ENCODE results near the gene CACNA1E.
A peak's percentile ranks its signal among the peaks of the same experiment; 100 is the strongest.
"Not testable (repeated sequence)": the region's sequence is repeated elsewhere in the genome, so short reads cannot be mapped to it uniquely, and the experiment has no call there.

Gene CACNA1E

GRCh38 chr1:181525104-181525721 lies 41.9 kb downstream of the CACNA1E start:
- ATAC-seq (no peak), DNase-seq (ENCODE audit: low spot score in 2 of 2) (no peak)
- no peak overlapping the region for H3K27ac Mint-ChIP-seq
- peaks cover 6% of the 10 kb centered on the region for H3K4me1 Mint-ChIP-seq
- H3K9me3 Mint-ChIP-seq: peaks cover 11% of the 10 kb centered on the region
- no peak overlapping the region for H3K4me3 Mint-ChIP-seq
- H3K36me3 Mint-ChIP-seq: no peaks in the 10 kb centered on the region

- H3K4me1 Mint-ChIP-seq; H3K36me3 Mint-ChIP-seq; ATAC-seq; DNase-seq (ENCODE audit: low spot score in 2 of 2); H3K27ac Mint-ChIP-seq; H3K4me3 Mint-ChIP-seq: not testable (repeated sequence)
- H3K9me3 Mint-ChIP-seq: peaks cover 11% of the 10 kb centered on the region
These were observed 44.9 kb downstream of the CACNA1E start for GRCh38 chr1:181528241-181528640.

- DNase-seq (ENCODE audit: low spot score in 2 of 2) (no peak), ATAC-seq (no peak)
- no peak overlapping the region for H3K4me3 Mint-ChIP-seq
- H3K9me3 Mint-ChIP-seq: peaks cover 11% of the 10 kb centered on the region
- H3K36me3 Mint-ChIP-seq: no peaks in the 10 kb centered on the region
- H3K4me1 Mint-ChIP-seq: no peaks in the 10 kb centered on the region
- no peak overlapping the region for H3K27ac Mint-ChIP-seq
These were observed 48.1 kb downstream of the CACNA1E start for GRCh38 chr1:181531441-181531840.

GRCh38 chr1:181531951-181532600 lies 48.8 kb downstream of the CACNA1E start:
- Mint-ChIP-seq H3K9me3 (peaks cover 11% of the 10 kb centered on the region), H3K27ac (no peak overlapping the region), H3K4me3 (no peak overlapping the region), H3K36me3 (no peaks in the 10 kb centered on the region), H3K4me1 (no peaks in the 10 kb centered on the region)
- no peak for ATAC-seq
- no peak for DNase-seq (ENCODE audit: low spot score in 2 of 2)

- ATAC-seq: no peak
- Mint-ChIP-seq H3K4me3 (no peak overlapping the region), H3K9me3 (no peaks in the 10 kb centered on the region), H3K4me1 (no peaks in the 10 kb centered on the region), H3K27ac (no peak overlapping the region), H3K36me3 (no peaks in the 10 kb centered on the region)
- DNase-seq (ENCODE audit: low spot score in 2 of 2): no peak
These were observed 55.5 kb downstream of the CACNA1E start for GRCh38 chr1:181538836-181539235.

GRCh38 chr1:181541458-181541857 lies 58.1 kb downstream of the CACNA1E start:
- Mint-ChIP-seq H3K9me3 (no peaks in the 10 kb centered on the region), H3K27ac (no peak overlapping the region), H3K4me1 (no peaks in the 10 kb centered on the region), H3K4me3 (no peak overlapping the region), H3K36me3 (no peaks in the 10 kb centered on the region)
- ATAC-seq (no peak), DNase-seq (ENCODE audit: low spot score in 2 of 2) (no peak)

- no peak overlapping the region for H3K4me3 Mint-ChIP-seq
- no peaks in the 10 kb centered on the region for H3K36me3 Mint-ChIP-seq
- DNase-seq (ENCODE audit: low spot score in 2 of 2) (no peak), ATAC-seq (no peak)
- no peaks in the 10 kb centered on the region for H3K4me1 Mint-ChIP-seq
- H3K27ac Mint-ChIP-seq: no peak overlapping the region
- H3K9me3 Mint-ChIP-seq: no peaks in the 10 kb centered on the region
These were observed 58.6 kb downstream of the CACNA1E start for GRCh38 chr1:181541947-181542346.

- H3K4me1 Mint-ChIP-seq; ATAC-seq; DNase-seq (ENCODE audit: low spot score in 2 of 2); H3K4me3 Mint-ChIP-seq; H3K36me3 Mint-ChIP-seq; H3K9me3 Mint-ChIP-seq; H3K27ac Mint-ChIP-seq: not testable (repeated sequence)
These were observed 59.1 kb downstream of the CACNA1E start for GRCh38 chr1:181542406-181542805.

- ATAC-seq (no peak), DNase-seq (ENCODE audit: low spot score in 2 of 2) (no peak)
- Mint-ChIP-seq H3K27ac (no peak overlapping the region), H3K4me3 (no peak overlapping the region), H3K36me3 (no peaks in the 10 kb centered on the region), H3K4me1 (no peaks in the 10 kb centered on the region), H3K9me3 (no peaks in the 10 kb centered on the region)
These were observed 62.1 kb downstream of the CACNA1E start for GRCh38 chr1:181545395-181545794.

- no peaks in the 10 kb centered on the region for H3K9me3 Mint-ChIP-seq
- DNase-seq (ENCODE audit: low spot score in 2 of 2): no peak
- no peak overlapping the region for H3K4me3 Mint-ChIP-seq
- no peak for ATAC-seq
- H3K27ac Mint-ChIP-seq: no peak overlapping the region
- H3K4me1 Mint-ChIP-seq: no peaks in the 10 kb centered on the region
- no peaks in the 10 kb centered on the region for H3K36me3 Mint-ChIP-seq
These were observed 65.2 kb downstream of the CACNA1E start for GRCh38 chr1:181548497-181548896.

- Mint-ChIP-seq H3K4me1 (no peaks in the 10 kb centered on the region), H3K9me3 (no peaks in the 10 kb centered on the region), H3K4me3 (no peak overlapping the region), H3K27ac (no peak overlapping the region), H3K36me3 (no peaks in the 10 kb centered on the region)
- DNase-seq (ENCODE audit: low spot score in 2 of 2): no peak
- ATAC-seq: peak; percentile 24
These were observed 67.9 kb downstream of the CACNA1E start for GRCh38 chr1:181551249-181551648.

- no peak for DNase-seq (ENCODE audit: low spot score in 2 of 2)
- H3K4me1 Mint-ChIP-seq: no peaks in the 10 kb centered on the region
- H3K4me3 Mint-ChIP-seq: no peak overlapping the region
- ATAC-seq: no peak
- H3K36me3 Mint-ChIP-seq: no peaks in the 10 kb centered on the region
- no peaks in the 10 kb centered on the region for H3K9me3 Mint-ChIP-seq
- H3K27ac Mint-ChIP-seq: no peak overlapping the region
These were observed 68.4 kb downstream of the CACNA1E start for GRCh38 chr1:181551754-181552153.

GRCh38 chr1:181554465-181554864 lies 71.1 kb downstream of the CACNA1E start:
- ATAC-seq (no peak), DNase-seq (ENCODE audit: low spot score in 2 of 2) (no peak)
- Mint-ChIP-seq H3K4me3 (no peak overlapping the region), H3K9me3 (no peaks in the 10 kb centered on the region), H3K4me1 (no peaks in the 10 kb centered on the region), H3K27ac (no peak overlapping the region), H3K36me3 (no peaks in the 10 kb centered on the region)

- no peak for ATAC-seq
- DNase-seq (ENCODE audit: low spot score in 2 of 2): no peak
- H3K4me3 Mint-ChIP-seq: no peak overlapping the region
- H3K36me3 Mint-ChIP-seq: no peaks in the 10 kb centered on the region
- no peak overlapping the region for H3K27ac Mint-ChIP-seq
- no peaks in the 10 kb centered on the region for H3K4me1 Mint-ChIP-seq
- H3K9me3 Mint-ChIP-seq: no peaks in the 10 kb centered on the region
These were observed 73.3 kb downstream of the CACNA1E start for GRCh38 chr1:181556631-181557030.

- no peak for DNase-seq (ENCODE audit: low spot score in 2 of 2)
- Mint-ChIP-seq H3K27ac (no peak overlapping the region), H3K4me3 (no peak overlapping the region), H3K36me3 (no peaks in the 10 kb centered on the region), H3K4me1 (no peaks in the 10 kb centered on the region), H3K9me3 (no peaks in the 10 kb centered on the region)
- peak; percentile 32 for ATAC-seq
These were observed 74.0 kb downstream of the CACNA1E start for GRCh38 chr1:181557313-181557712.

GRCh38 chr1:181558416-181558815 lies 75.1 kb downstream of the CACNA1E start:
- no peaks in the 10 kb centered on the region for H3K36me3 Mint-ChIP-seq
- no peaks in the 10 kb centered on the region for H3K9me3 Mint-ChIP-seq
- H3K4me1 Mint-ChIP-seq: no peaks in the 10 kb centered on the region
- no peak for ATAC-seq
- H3K27ac Mint-ChIP-seq: no peak overlapping the region
- no peak overlapping the region for H3K4me3 Mint-ChIP-seq
- no peak for DNase-seq (ENCODE audit: low spot score in 2 of 2)
